GM12801 (cell line): Measurements from ENCODE around the gene MYL3.

ENCODE experiments used
- TF ChIP-seq, protein P1 (sequence below): IDR thresholded peaks from one replicate; pipeline ENCODE4 v1.5.1; 2011; ENCODE audit warnings: control low read depth; ENCODE audit not compliant: insufficient read length; ENCODE audit errors: extremely low read depth

The MYL3 gene

DNA sequence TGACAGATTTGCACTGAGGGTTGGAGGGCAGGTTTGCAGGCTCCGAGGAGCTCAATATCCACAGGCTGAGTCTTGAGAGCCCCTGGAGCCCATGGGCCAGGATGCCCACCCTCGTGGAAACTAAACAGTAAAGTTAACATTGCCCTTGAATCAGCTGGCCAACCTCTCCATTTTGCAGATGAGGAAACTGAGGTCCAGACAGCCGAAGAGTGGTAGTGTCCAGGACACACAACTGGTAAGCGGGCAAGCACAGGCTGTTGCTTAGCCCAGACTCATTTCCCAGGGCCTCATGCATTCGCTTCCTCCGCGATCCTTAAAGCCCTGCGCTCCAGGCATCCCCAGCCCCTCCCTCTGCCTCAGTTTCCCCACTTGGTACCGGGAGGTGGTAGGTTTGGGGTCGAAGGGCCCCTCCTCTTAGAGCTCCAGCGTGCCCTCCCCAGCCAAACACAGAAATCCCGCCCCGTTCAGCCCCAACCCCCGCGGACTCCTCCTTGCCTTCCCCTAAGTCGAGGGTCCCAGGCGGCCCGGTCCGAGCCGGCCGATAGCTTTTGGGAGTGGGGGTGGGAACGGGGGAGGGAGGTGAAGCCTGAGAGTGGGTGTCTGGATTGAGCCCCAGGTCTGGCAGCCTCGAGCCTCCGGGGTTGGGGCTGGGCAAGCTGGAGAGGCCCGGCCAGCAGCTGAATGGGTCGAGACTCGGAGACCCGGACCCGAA is 17.8 kb upstream of the MYL3 start:
- TF ChIP-seq, protein P1, sequence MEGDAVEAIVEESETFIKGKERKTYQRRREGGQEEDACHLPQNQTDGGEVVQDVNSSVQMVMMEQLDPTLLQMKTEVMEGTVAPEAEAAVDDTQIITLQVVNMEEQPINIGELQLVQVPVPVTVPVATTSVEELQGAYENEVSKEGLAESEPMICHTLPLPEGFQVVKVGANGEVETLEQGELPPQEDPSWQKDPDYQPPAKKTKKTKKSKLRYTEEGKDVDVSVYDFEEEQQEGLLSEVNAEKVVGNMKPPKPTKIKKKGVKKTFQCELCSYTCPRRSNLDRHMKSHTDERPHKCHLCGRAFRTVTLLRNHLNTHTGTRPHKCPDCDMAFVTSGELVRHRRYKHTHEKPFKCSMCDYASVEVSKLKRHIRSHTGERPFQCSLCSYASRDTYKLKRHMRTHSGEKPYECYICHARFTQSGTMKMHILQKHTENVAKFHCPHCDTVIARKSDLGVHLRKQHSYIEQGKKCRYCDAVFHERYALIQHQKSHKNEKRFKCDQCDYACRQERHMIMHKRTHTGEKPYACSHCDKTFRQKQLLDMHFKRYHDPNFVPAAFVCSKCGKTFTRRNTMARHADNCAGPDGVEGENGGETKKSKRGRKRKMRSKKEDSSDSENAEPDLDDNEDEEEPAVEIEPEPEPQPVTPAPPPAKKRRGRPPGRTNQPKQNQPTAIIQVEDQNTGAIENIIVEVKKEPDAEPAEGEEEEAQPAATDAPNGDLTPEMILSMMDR: no peak

DNA sequence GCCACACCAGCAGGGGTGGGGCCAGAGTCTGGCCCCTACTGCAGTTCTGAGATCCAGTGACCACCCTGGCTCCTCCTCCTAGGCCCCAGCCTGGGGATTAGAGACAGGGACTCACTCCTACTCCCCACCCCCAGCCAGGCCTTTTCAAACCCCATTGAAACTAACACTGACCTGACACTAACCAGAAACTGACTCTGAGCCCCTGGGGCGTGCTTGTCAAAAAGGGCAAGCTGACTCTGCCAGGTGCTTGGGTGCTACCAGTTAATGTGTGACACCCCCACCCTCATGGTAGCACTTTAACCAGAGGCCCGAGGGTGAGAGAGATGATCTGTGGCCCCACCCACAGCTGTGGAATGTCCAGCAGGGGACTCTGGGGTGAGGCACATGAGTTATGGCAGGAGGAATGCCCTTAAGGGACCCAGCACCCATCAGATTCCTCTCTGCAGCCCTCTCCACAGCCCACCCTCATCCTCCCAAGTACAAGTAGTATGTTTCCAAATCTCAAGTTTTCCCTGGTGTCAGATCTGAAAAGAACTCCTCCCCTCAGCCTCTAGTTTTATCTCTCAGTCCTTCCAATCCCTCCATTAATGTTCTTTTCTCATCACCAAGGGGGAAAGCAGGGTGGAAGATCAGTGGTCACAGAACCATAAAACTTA is 15.7 kb upstream of the MYL3 start:
- TF ChIP-seq, protein P1: no peak

DNA sequence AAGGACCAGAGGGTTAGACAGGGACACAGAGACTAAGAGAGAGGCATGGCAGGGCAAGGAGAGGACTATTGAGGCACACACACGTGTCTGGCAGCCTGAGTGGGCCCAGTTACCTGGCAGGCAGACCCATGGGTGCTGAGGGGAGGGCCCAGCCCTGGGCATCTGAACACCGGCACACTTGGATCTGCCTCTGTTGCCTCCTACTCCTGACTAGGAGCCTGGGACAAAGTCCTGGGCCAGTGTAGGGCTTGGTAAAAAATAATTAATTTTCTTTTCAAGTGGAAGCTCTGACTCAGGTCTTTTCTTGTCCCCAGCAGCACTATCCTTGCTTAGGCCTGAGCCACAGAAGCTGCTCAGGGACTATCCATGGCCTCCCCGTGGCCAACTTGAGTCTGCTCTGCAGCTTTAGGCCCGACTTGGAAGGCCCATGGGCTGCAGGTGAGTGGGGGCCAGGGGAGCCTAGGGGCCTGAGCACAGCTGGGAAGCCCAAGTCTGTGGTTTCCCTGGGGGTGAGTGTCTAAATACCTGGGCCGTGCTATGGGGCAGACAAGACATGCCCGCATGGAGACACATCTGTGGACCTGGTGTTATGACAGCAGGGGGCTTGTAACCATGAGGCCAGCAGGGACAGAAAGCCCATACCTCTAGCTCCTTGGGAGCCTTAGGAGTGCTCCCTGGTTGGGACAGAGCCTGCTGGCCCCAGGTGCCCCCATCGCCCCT is 14.3 kb upstream of the MYL3 start, which contains the start of gene PTH1R:
PTH1R (plus strand) TSS at position 316 of the 720 bp plus-strand sequence. CDS start 5,839 bp downstream, outside the sequence.
- TF ChIP-seq, protein P1: no peak

DNA sequence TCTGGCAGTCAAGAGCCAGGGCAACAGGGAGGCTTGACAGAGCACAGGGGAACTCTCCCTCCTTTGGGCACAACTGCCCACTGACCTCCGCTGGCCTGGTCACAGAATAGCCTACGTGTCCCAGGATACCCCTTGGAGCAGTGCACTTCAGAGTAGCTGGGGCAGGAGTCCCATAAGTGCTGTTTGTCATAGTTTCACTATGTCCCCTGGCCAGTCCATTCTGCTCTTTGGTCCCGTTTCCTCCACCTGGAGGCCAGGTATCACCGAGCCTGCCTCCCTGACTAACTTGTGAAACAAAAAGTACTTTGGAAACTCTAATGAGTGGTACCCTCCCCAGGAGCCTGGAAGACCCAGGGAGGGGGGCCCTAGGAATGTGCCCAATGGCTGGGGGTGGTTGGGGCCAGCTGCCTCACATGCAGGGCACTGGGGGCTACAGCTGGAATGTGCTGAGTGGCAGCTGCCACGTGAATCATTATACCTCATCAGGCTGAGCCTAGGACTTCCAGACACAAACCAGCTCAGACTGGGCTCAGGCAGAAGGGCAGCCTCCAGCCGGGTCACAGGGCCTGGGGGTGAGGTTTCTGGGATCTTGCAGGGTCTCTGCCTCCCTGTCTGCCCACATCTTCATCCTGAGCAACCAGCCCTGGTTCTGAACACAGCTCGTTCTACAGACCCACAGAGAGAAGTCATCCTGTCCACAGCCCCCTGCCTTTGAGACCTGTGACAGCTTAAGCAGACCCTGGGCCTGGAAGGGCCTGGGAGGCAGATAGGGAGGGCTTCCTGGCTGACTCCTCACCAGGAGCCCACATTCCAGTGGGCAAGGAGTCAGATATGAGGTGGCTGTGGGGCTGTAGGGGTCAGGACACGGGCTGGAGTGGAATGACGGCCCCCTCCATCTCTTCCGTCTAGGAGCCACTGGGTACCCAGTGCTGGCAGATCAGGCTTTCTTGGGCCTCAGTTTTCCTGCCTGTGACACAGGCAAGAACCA is 13.4 kb upstream of the MYL3 start:
- TF ChIP-seq, protein P1: no peak

DNA sequence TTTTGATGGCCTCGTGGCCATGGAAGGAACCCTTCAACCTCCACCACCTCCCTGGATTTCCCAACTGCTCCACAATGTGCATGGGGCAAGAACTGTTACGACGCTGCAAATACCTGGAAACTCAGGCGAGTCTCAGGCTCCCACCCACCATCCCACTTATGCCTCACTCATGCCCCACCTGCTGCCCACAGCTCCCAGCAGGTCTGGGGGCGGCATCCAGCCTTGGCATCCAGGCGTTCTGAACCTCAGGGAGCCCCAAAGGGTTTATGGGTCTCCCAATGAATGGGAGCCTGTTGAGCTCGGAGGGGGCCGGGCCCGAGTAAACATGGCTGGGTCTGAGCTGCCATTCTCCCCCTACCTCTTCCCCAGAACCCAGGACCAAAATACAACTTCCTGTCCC is 12.3 kb upstream of the MYL3 start:
- TF ChIP-seq, protein P1: no peak

DNA sequence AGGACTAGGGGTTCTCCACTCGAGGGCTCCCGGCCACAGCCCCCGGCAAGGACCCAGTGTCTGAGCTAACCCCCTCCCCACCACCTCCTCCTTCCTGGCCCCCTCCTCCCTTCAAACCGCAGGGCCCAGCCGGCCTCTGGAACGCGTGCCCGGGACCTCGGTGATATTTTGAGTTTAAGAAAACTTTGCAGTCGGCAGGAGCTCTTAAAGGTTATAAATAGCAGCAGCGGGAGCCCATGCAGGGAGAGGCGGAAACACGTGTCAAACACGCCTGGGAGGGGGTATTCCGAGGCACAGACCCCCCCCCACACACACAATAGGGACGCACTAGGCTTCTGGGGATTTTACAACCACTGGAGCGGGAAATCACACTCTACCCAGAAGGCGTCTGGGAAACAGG is 11.2 kb upstream of the MYL3 start:
- TF ChIP-seq, protein P1: no peak
